ENCODE data around the gene ZCCHC24.
A peak's percentile ranks its signal among the peaks of the same experiment; 100 is the strongest.

Gene ZCCHC24

GRCh38 chr10:79376751-79377556 is 68.5 kb downstream of the ZCCHC24 start:
- peaks cover 5% of the 10 kb centered on the region for H3K4me1 ChIP-seq (ENCODE audit: insufficient read depth, insufficient read length)
- no peak overlapping the region for H3K9ac ChIP-seq (ENCODE audit: insufficient read length, low read depth)
- H3K27me3 ChIP-seq (ENCODE audit: insufficient read depth, insufficient read length), result no peaks in the 10 kb centered on the region
- H3K36me3 ChIP-seq (ENCODE audit: insufficient read depth, insufficient read length, low read length), result no peaks in the 10 kb centered on the region
- TF ChIP-seq ZNF274 (IDR thresholded peaks at IDR 0.05; ENCODE audit: low read depth, low read length) (no peak), YY1 (IDR thresholded peaks at IDR 0.05; ENCODE audit: insufficient read depth, insufficient read length) (no peak), SUZ12 (IDR thresholded peaks at IDR 0.05; ENCODE audit: extremely low read depth, insufficient read depth, insufficient read length) (no peak)
- H3K9me3 ChIP-seq (ENCODE audit: insufficient read depth, low read length), result no peaks in the 10 kb centered on the region
- H3K4me3 ChIP-seq (ENCODE audit: insufficient read length, low read depth), result no peak overlapping the region
- no peak for DNase-seq (ENCODE audit: low read depth, low spot score)

DNA sequence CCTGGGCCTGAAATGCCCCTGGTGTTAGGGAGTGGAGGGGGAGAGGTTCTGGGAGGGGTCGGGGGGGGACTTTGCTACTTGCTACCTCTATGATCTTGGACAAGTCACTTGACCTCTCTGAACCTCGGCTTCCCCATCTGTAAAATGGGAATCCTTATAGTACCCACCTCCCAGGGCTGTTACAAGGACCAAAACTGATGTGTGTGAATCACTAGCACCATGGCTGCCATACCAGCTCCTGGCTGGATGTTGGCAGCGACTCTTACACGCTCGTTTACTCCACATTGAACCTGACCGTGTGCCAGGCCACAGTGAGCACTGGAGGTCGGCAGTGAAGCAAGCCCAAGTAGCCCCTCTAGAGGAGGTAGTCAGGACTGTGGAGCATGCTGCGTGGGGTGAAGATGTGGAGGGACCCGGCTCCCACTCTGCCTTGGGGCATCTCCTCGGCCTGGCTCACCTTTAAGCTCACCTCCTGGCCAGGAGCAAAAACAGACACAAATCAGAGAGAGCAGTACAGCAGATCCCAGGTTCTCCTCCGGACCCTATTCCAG is 69.3 kb downstream of the ZCCHC24 start:
- Histone ChIP-seq H3K4me3 (ENCODE audit: insufficient read length, low read depth) (no peak overlapping the region), H3K9me3 (ENCODE audit: insufficient read depth, low read length) (0 out of 2 replicates have a peak, but pooled peaks cover 5% of the 10 kb centered on the region), H3K27me3 (ENCODE audit: insufficient read depth, insufficient read length) (no peaks in the 10 kb centered on the region), H3K4me1 (ENCODE audit: insufficient read depth, insufficient read length) (peaks cover 5% of the 10 kb centered on the region), H3K36me3 (ENCODE audit: insufficient read depth, insufficient read length, low read length) (no peaks in the 10 kb centered on the region), H3K9ac (ENCODE audit: insufficient read length, low read depth) (no peak overlapping the region)
- DNase-seq (ENCODE audit: low read depth, low spot score), result no peak
- TF ChIP-seq ZNF274 (IDR thresholded peaks at IDR 0.05; ENCODE audit: low read depth, low read length) (no peak), SUZ12 (IDR thresholded peaks at IDR 0.05; ENCODE audit: extremely low read depth, insufficient read depth, insufficient read length) (no peak), YY1 (IDR thresholded peaks at IDR 0.05; ENCODE audit: insufficient read depth, insufficient read length) (no peak)

GRCh38 chr10:79375321-79376077 is 69.9 kb downstream of the ZCCHC24 start:
- 0 out of 2 replicates have a peak, but pooled peaks cover 6% of the 10 kb centered on the region for H3K9me3 ChIP-seq (ENCODE audit: insufficient read depth, low read length)
- H3K9ac ChIP-seq (ENCODE audit: insufficient read length, low read depth), result no peak overlapping the region
- no peaks in the 10 kb centered on the region for H3K27me3 ChIP-seq (ENCODE audit: insufficient read depth, insufficient read length)
- peaks cover 5% of the 10 kb centered on the region for H3K4me1 ChIP-seq (ENCODE audit: insufficient read depth, insufficient read length)
- no peaks in the 10 kb centered on the region for H3K36me3 ChIP-seq (ENCODE audit: insufficient read depth, insufficient read length, low read length)
- TF ChIP-seq SUZ12 (IDR thresholded peaks at IDR 0.05; ENCODE audit: extremely low read depth, insufficient read depth, insufficient read length) (no peak), YY1 (IDR thresholded peaks at IDR 0.05; ENCODE audit: insufficient read depth, insufficient read length) (no peak), ZNF274 (IDR thresholded peaks at IDR 0.05; ENCODE audit: low read depth, low read length) (no peak)
- H3K4me3 ChIP-seq (ENCODE audit: insufficient read length, low read depth), result no peak overlapping the region
- DNase-seq (ENCODE audit: low read depth, low spot score), result no peak

DNA sequence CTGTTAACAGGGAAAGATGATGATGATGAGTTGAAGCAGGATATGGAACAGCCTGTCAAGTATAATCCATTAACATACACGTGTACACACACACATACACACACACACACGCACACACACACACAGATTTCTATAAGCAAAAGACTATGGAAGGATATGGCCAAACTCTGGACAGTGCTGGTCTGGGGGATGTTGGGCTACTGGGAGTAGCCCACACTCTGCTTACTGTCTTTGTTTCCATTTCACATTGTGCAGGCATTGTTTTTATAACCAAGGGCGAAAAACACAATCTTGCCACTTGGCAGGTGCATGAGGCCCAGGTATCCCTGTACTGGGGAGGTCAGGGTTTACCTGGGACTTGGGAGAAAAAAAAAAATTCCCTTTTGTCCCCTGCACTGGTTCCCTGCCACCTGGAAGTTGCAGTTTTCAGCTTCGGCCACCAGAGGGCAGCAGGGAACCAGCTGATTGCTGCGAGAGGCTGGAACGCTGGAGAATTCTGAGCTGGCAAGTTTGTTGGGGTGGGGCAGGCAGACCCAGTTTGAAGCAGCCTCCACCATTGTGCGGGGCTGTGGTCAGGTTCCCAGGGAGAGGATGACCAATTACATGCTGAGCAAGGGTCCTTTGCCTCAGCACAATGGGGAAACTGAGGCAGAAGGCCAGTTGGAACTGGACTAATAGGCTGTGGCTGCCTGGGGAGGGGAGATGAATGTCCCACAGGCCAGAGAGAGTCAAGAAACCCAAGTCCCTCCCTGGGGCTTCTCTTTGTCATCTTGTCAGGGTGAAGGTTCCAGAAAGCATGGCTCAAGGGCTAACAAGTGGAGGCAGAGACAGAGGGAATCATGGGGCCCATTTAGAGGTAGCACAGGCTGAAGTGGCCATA is 70.9 kb downstream of the ZCCHC24 start:
- Histone ChIP-seq H3K4me1 (ENCODE audit: insufficient read depth, insufficient read length) (peaks cover 5% of the 10 kb centered on the region), H3K27me3 (ENCODE audit: insufficient read depth, insufficient read length) (no peaks in the 10 kb centered on the region), H3K9me3 (ENCODE audit: insufficient read depth, low read length) (0 out of 2 replicates have a peak, but pooled peaks cover 6% of the 10 kb centered on the region), H3K36me3 (ENCODE audit: insufficient read depth, insufficient read length, low read length) (no peaks in the 10 kb centered on the region), H3K9ac (ENCODE audit: insufficient read length, low read depth) (no peak overlapping the region), H3K4me3 (ENCODE audit: insufficient read length, low read depth) (no peak overlapping the region)
- TF ChIP-seq YY1 (IDR thresholded peaks at IDR 0.05; ENCODE audit: insufficient read depth, insufficient read length) (no peak), ZNF274 (IDR thresholded peaks at IDR 0.05; ENCODE audit: low read depth, low read length) (no peak), SUZ12 (IDR thresholded peaks at IDR 0.05; ENCODE audit: extremely low read depth, insufficient read depth, insufficient read length) (no peak)
- peak; percentile 35 for DNase-seq (ENCODE audit: low read depth, low spot score)

- Histone ChIP-seq H3K4me3 (ENCODE audit: insufficient read length, low read depth) (no peak overlapping the region), H3K4me1 (ENCODE audit: insufficient read depth, insufficient read length) (peaks cover 5% of the 10 kb centered on the region), H3K9me3 (ENCODE audit: insufficient read depth, low read length) (0 out of 2 replicates have a peak, but pooled peaks cover 6% of the 10 kb centered on the region), H3K36me3 (ENCODE audit: insufficient read depth, insufficient read length, low read length) (no peaks in the 10 kb centered on the region), H3K27me3 (ENCODE audit: insufficient read depth, insufficient read length) (no peaks in the 10 kb centered on the region), H3K9ac (ENCODE audit: insufficient read length, low read depth) (no peak overlapping the region)
- no peak for TF ChIP-seq SUZ12 (IDR thresholded peaks at IDR 0.05; ENCODE audit: extremely low read depth, insufficient read depth, insufficient read length)
- no peak for DNase-seq (ENCODE audit: low read depth, low spot score)
Observed at GRCh38 chr10:79372871-79373270, 72.6 kb downstream of the ZCCHC24 start.

GRCh38 chr10:79367426-79368189 is 77.8 kb downstream of the ZCCHC24 start:
- no peaks in the 10 kb centered on the region for H3K36me3 ChIP-seq (ENCODE audit: insufficient read depth, insufficient read length, low read length)
- H3K4me1 ChIP-seq (ENCODE audit: insufficient read depth, insufficient read length), result no peaks in the 10 kb centered on the region
- no peak for TF ChIP-seq ZNF274 (IDR thresholded peaks at IDR 0.05; ENCODE audit: low read depth, low read length)
- TF ChIP-seq SUZ12 (IDR thresholded peaks at IDR 0.05; ENCODE audit: extremely low read depth, insufficient read depth, insufficient read length), result no peak
- TF ChIP-seq YY1 (IDR thresholded peaks at IDR 0.05; ENCODE audit: insufficient read depth, insufficient read length), result no peak
- H3K27me3 ChIP-seq (ENCODE audit: insufficient read depth, insufficient read length), result no peaks in the 10 kb centered on the region
- H3K9ac ChIP-seq (ENCODE audit: insufficient read length, low read depth), result no peak overlapping the region
- no peak overlapping the region for H3K4me3 ChIP-seq (ENCODE audit: insufficient read length, low read depth)
- H3K9me3 ChIP-seq (ENCODE audit: insufficient read depth, low read length), result 0 out of 2 replicates have a peak, but pooled peaks cover 6% of the 10 kb centered on the region
- DNase-seq (ENCODE audit: low read depth, low spot score), result no peak

Measured in NT2/D1 (cell line).